RPMI8226 (cell line): ENCODE measurements around the gene COPS9.

Experiments used
- DNase-seq: peaks from one replicate; pipeline ENCODE4 v3.0.0-alpha.2; 2015

Gene COPS9

DNA sequence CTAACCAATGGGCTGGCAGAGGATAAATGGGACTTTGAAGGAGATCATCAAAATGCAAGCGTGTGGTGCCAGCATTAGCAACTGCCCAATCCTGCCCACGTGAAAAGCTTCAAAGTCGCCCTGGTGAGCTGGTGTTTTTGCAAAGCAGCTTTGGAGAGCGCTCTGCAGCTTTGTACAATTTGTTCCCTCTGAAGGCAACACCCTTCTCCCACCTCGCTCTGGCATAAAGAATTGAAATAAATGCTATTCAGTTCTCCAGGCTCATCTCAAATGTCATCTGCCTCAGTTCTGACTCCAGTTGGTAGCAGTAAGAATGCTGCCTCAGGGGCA lies 3.5 kb downstream of the COPS9 start:
- no peak for DNase-seq

GRCh38 chr2:240131941-240132650 lies 4.0 kb downstream of the COPS9 start:
- DNase-seq: no peak

DNA sequence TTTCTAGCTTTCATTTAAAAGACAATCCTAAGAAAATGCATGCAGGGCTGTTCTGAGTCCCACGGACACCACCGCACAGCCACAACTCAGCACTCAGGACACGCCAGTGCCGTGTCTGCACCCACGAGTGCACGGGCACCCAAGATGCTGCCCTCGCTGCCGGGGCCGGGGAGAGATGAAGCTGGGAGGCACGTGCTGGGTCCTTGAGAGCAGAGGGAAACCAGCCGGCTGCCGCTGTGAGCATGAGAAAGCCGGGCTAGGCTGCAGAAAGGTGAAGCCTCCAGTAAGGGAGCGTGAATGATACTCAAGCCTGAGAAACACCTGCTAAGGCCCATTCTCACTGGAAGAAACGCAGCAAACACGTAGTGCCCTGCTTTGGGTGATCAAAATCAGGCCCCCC lies 4.8 kb downstream of the COPS9 start:
- no peak for DNase-seq

DNA sequence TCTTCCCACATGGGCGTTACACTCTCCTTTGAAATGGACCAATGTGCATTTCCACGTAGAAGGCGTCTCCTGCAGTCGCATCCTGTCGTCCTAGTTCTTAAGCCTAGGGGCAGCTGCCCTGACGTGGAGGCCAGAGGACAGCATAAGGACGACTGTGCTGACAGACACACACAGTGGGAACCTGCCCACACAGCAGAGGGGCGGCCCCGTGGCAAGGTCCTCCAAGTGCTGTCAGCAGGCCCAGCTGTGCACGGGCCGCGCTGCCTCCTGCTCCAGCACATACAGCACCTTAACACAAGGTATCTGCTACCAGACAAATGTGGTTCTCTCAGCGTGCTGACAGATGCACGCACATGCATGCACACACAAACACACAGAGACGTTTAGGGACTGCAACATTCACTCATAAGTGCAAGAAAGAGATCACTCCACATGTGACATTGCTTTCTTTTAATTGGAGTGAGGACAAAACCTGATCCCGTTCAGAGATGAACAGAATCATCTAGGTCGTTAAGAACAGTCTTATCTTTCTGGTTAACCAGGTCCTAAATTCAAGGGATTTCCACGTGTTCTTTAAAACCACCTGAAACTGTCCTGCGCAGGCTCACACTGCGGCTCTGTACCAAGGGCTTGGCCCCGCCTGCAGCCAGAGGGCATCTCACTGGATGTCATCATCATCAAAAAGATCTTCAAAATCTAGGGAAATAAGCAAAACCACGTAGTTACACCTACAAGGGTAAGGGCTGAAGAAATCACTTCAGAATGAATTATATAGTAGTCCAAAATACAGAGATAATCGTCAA lies 5.5 kb downstream of the COPS9 start:
- no peak for DNase-seq

DNA sequence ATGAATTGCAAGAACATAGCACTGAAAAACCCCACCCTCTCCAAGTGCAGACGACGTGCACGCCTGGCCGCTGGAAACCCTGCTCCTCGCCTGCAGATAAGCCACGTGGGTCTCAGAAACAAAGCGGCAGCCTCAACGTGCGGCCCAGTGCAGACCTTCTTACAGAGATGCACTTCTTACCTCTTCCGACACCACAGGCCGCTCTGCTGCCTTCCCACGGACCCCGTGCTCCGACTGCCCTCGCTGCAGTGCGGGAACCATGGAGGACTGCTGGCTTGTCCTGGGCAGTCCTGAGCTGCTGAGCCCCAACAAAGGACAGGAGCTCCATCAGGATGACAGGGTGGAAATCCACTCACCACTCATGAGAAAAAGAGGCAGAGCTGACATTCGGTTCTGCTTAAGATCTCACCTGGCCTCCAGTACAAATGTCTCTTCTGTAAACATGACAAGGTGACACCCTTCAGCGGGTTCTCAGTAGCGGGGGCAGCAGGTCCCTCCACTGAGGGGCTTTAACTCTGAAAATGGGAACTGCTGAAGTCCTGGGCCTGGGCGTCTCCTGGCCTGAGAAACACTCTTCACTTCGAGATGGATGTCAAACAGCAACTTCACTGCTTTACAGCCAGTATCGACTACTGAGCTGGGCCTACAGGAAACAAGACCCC lies 6.2 kb downstream of the COPS9 start:
- no peak for DNase-seq

- DNase-seq: no peak
Observed at GRCh38 chr2:240129311-240129710, 6.8 kb downstream of the COPS9 start.

- DNase-seq: no peak
Observed at GRCh38 chr2:240128608-240129145, 7.4 kb downstream of the COPS9 start.

DNA sequence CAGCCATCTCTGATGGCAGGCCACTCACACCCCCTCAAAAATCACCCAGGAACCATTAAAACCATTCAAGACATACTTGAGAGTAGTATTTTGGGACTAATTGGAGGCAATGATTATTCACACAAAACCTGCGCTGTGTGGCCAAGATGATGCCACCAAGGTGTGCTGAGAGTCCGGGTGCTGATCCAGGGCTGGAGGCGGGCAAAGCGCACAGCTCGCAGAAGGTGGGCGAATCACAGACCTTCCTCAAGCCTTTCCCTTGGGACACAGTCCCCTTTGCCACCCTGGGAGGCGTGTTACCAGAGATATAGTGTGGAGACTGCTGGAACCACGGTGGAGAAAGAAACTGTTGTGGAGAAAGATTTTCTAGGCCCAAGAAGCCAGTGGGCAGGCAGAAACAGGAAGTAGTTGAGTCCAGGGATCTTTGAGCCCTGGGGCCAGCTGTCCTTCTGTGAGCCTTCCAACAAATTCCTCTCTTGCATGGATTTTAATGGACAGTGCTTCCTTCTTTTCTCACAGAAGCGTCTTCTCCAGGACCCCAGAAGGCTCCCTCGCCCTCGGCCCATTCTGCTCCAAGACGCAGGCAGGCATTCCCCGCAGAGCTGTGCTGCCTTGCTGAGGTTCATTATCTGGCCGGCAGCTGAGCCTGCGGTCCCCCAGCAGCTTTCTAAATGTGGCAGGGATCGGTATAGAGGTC lies 8.0 kb downstream of the COPS9 start:
- no peak for DNase-seq

DNA sequence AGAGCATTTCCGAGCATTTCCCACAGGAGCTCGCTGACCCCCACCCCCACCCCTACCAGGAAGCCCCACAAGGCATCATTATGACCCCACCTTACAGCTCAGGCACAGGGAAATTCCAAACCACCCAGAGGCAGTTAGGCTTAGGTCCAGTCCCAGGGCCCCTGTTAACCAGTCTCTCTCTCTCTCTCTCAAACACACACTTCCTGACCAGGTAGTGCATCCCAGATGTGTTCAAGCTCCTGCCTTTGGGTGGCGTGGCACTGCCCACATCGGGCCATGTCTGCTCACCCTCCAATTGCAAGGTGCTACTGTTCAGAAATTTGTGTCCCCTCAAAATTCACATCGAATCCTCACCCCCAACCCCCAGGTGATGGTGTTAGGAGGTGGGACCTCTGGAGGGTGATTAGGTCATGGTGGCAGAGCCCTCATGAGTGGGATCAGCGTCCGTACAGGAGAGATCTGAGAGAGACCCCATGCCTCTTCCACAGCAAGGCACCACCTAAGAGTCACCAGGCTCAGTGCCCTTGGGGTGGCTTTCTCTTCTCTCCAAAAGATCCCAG lies 8.8 kb downstream of the COPS9 start:
- no peak for DNase-seq

DNA sequence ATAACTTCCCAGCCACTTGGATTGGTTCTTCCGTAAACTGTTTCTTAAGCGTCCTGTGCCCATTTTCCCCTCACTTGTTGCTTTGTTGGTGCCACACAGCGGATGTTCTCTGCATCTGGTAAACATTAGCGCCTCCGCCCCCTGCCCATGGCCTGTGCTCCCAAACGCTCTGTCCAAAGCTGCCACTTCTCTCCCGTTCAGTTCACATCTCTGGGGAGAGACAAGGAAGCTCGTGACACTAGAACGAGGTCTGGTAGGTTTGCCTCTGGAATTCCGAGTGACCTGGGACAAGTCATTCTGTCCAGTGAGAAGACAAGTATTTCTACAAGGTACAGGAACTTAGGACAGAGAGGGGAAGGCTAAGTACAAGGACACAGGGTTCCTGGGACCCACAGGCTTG lies 9.4 kb downstream of the COPS9 start:
- no peak for DNase-seq

- DNase-seq: no peak
Observed at GRCh38 chr2:240125742-240126141, 10.4 kb downstream of the COPS9 start.

DNA sequence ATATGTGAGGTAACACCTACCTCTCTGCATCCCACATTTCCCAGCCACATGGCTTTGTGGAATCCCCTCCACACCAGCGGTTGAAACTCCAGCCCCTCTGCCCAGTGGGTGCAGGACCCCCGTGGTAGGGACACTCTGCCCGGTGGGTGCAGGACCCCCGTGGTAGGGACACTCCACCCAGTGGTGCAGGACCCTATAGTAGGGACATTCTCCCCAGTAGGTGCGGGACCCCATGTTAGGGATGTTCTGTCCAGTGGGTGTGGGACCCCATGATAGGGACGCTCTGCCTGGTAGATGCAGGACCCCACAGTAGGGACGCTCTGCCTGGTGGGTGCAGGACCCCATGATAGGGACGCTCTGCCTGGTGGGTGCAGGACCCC lies 11.5 kb downstream of the COPS9 start:
- no peak for DNase-seq

DNA sequence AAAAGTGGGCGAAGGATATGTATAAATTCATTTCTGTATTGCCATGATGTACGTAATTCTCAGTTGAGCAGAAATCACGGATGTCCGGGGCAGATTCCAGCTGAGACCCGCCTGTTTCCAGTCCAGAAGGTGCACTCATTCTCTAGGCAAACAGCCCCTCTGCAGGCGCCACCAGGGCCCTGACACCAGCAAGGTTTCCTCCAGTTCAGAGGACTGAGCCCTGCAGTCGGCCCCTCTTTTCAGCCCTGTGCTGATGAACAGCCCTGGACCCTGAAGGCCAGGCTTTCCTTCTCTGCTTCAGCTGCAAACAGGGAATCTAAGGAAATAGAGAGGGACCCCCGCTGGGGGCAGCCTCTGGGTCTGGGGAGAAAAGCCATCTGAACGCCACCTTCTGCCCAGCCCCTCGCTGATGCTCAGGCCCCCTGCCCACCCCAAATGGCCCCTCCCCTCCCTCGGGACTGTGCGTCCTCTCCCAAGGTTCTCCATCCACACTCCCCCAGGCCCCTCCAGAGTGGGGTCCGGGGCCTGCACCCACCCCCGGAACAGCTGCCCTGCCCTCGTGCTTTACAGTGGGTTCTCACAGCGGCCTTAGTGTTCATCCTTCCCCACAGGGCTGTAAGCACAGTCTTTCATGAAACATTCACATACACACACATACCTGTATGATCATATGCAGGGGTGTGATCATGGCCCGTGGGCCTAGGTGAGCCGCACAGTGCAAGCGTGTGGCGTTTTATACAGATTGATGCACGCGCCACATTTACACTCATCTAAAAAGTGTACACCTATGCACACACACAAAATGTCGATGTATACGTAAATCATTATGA lies 12.1 kb downstream of the COPS9 start:
- DNase-seq: no peak

GRCh38 chr2:240121675-240122074 lies 14.4 kb downstream of the COPS9 start:
- DNase-seq: no peak

GRCh38 chr2:240121190-240121589 lies 14.9 kb downstream of the COPS9 start:
- DNase-seq: no peak

DNA sequence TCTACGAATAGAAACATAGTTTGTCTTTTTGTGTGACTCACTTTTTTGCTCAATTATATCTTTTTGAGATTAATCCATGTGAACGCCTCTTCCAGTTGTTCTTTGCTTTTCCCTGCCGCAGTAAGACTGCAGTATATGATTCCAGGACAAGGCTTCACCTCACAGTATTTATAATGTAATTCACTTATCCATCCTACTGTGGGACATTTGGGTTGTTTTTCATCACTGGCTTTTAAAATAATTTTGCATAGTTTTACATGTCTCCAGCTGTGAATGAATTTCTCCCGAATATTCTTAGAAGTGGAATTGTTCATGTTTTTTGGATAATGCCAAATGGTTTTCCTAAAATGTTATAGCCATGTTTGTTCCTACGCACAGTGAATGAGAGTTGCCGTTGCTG lies 21.9 kb downstream of the COPS9 start:
- DNase-seq: no peak

DNA sequence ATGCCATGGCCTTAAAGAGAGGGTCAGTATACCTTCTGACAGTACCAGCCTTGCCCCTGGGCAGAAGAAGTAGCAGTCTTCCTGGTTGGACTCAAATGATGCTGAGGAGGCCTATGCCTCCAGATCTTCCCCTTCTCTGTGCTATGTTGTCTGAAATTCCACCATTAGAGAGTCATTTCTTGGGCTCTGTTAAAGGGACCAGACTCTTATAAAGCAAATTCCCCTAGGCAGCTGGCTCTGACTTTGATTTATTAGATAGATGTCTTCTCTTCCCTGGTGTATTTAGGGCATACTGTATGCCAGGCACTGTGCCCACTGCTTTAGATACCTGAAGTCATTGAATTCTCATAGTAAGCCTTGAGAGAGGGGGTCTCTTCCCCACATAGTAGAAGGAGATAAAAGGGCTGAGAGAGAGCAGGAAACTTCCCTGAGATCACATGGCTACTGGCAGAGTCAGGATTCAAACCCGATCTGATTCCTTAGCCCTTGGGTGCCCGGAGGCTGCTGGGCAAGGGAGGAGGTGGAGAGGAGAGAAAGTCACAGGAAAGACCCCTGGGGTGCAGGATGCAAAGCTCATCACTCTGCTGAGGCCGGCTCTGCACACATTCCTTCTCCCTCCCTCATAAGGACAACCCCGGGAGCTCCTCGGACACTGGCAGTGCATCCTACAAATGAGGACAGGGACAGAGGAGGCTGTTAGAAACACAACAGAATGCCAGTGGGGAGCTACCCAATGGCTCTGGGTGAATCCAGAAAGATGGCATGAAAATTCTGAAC lies 23.0 kb downstream of the COPS9 start:
- no peak for DNase-seq

GRCh38 chr2:240111253-240111652 lies 24.9 kb downstream of the COPS9 start:
- no peak for DNase-seq

- DNase-seq: no peak
Observed at GRCh38 chr2:240109386-240109785, 26.7 kb downstream of the COPS9 start.

GRCh38 chr2:240107477-240107796 lies 28.7 kb downstream of the COPS9 start:
- DNase-seq: no peak

- no peak for DNase-seq
Observed at GRCh38 chr2:240106765-240107476, 29.2 kb downstream of the COPS9 start.
